Esophagus mucosa (tissue), 1 donor: Measurements from ENCODE around the gene RC3H2. TPM values are rescaled to one million over a fixed set of nuclear protein-coding genes. Genes with fewer than 3 reads are reported as not detected.

Experiments
- ATAC-seq: fragments of 200-7000 bp; cut with Tn5 transposase; one replicate; pipeline ENCODE4 v1.9.1; 2020
- total RNA-seq: library from RNA; stranded (reverse); gene quantifications from one replicate; pipeline ENCODE4 v1.2.4, GENCODE V29; 2023
- donor health status: DM: yes; HTN: yes; CAD: no.

The RC3H2 gene
- total RNA-seq, 1 donor from 2014 or later: 31.3 TPM

GRCh38 chr9:122800066-122801060, 104.8 kb downstream of the RC3H2 start, which contains the start of gene OR1K1:
TSS of gene OR1K1 (plus strand) at chr9:122800123. CDS start at chr9:122800123, 0 bp downstream.
- no peak for ATAC-seq

- no peak for ATAC-seq
Observed at GRCh38 chr9:122797316-122798063, 107.7 kb downstream of the RC3H2 start.

Other genes with a start within 250 kb of the RC3H2 start
- gene OR1B1, start 247.7 kb downstream of the RC3H2 start, total RNA-seq: not detected
- not detected for gene OR1L1, start 243.6 kb downstream of the RC3H2 start, total RNA-seq
- not detected for gene OR1L3, start 230.2 kb downstream of the RC3H2 start, total RNA-seq
- not detected for gene OR1L4, start 181.4 kb downstream of the RC3H2 start, total RNA-seq
- not detected for gene OR1L6, start 163.1 kb downstream of the RC3H2 start, total RNA-seq
- gene OR5C1, start 116.4 kb downstream of the RC3H2 start, total RNA-seq: not detected
- gene OR1K1, start 105.2 kb downstream of the RC3H2 start, total RNA-seq: not detected
- gene PDCL, start 76.8 kb downstream of the RC3H2 start, total RNA-seq: 8.6 TPM
- gene ZBTB6, start 8.0 kb upstream of the RC3H2 start, total RNA-seq: 4.1 TPM
- 2.0 TPM for gene ZBTB26, start 26.2 kb upstream of the RC3H2 start, total RNA-seq
- gene RABGAP1, start 35.7 kb upstream of the RC3H2 start, total RNA-seq: 39.6 TPM
- 0.76 TPM for gene GPR21, start 128.3 kb upstream of the RC3H2 start, total RNA-seq